ENCODE results near the gene LMAN2.

Gene LMAN2

DNA sequence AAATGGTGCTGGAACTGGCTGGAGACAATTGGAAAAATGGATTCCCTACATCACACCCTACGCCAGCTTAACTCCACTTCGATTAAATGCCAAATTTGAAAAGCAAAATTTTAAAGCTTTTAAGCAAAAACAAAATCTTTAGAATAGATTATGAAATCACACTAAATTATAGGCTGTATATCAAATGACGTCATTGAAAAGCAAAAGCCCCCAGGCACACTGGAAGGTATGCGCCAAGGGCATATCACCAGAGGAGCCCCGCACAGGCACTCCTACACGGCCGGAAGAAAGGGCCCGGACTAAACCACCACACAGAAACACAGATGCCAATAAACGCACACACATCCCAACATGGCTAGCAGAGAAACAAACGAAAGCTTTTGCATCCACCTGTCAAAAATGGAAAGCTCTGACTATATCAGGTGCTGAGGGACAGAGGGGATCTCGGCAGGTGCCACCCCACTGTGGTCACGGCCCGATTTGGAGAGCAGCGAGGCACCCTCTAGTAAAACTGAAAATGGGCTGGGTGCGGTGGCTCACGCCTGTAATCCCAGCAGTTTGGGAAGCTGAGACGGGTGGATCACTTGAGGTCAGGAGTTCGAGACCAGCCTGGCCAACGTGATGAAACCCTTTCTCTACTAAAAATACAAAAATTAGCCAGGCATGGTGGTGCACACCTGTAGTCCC, 22.8 kb downstream of the LMAN2 start:
- no peak for DNase-seq (ENCODE audit: extremely low read depth in 1 of 2, low read depth in 1 of 2)

- no peak for DNase-seq (ENCODE audit: extremely low read depth in 1 of 2, low read depth in 1 of 2)
Measured at GRCh38 chr5:177327539-177328522, 23.6 kb downstream of the LMAN2 start.

DNA sequence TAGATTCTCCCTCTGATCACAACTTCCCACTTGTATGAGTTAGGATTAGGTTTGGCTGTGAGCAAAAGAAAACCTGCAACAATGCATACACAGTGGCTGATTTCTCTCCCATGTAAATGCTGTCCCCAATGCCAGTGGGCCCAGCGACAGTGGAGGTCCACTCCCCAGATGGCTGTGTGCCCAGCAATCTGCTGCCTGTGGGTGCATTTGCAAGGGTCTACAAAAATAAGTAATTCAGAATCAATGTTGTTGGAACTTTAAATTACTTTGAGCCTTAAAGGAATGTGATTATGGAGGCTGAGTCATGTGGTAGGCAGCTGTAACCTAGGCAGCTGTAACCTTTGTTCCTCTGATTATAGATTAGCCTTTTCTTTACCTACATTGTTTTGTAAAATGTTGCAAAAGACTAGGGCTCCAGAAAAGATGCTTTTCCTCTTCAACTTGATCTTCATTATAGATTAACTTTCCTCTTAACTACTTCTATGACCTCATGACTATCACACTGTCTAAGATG, 25.5 kb downstream of the LMAN2 start:
- no peak for DNase-seq (ENCODE audit: extremely low read depth in 1 of 2, low read depth in 1 of 2)

GRCh38 chr5:177320879-177321278, 30.6 kb downstream of the LMAN2 start:
- no peak for DNase-seq (ENCODE audit: extremely low read depth in 1 of 2, low read depth in 1 of 2)

DNA sequence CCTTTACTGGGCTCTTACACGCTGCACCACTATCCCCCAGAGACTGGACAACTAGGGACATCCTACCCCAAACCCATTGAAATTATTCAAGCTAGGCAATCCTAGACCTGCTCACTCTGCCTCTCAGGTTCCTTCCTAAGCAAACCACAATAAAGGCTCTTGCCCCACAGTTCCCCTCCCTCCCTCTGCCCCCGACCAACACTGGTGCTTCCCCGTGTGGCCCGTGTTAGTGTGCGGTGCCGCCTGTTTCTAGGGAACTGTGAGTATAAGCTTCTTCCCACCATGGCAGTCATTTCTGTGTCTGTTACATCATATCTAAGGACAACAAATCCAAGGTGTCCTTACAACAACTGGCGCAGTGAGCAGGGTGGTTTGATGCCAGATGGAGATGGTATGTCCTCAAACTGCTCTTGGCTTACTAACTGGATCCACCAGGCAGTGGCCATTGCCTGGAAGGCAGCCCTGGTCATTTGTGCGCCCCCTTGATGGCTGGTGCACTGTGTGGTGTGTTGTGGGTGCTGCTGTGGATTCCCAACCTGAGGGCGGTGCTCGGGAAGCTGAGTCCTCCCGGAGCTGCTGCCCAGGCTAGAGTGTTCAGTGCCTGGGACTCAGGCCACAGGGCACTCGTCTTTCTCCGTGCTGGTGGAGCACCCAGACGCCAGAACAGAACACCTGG, 31.4 kb downstream of the LMAN2 start:
- DNase-seq (ENCODE audit: extremely low read depth in 1 of 2, low read depth in 1 of 2) = no peak

DNA sequence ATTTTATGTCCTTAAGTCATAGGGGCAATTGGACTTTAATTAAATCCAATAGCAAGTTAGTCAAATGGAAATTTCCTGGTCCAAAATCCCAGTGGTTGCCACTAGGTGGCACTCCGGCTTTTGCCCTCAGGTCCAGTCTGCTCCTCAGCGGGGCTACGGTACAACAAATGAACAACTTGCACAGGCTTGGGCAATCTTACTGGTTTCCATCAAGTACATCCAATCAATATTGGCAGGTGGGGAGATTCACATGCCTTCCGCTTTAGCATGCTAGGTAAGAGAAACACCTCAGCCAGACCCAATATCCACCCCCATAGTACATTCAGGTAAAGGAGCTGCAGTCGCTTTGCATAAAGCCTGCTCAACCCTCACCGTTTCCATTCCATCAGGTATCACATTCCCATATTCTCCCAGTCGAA, 33.5 kb downstream of the LMAN2 start:
- DNase-seq (ENCODE audit: extremely low read depth in 1 of 2, low read depth in 1 of 2) = peak; percentile 42 to 57

GRCh38 chr5:177316005-177316404, 35.5 kb downstream of the LMAN2 start:
- no peak for DNase-seq (ENCODE audit: extremely low read depth in 1 of 2, low read depth in 1 of 2)

- no peak for DNase-seq (ENCODE audit: extremely low read depth in 1 of 2, low read depth in 1 of 2)
Measured at GRCh38 chr5:177315411-177315810, 36.1 kb downstream of the LMAN2 start.

- DNase-seq (ENCODE audit: extremely low read depth in 1 of 2, low read depth in 1 of 2) = no peak
Measured at GRCh38 chr5:177314376-177315342, 36.8 kb downstream of the LMAN2 start.

DNA sequence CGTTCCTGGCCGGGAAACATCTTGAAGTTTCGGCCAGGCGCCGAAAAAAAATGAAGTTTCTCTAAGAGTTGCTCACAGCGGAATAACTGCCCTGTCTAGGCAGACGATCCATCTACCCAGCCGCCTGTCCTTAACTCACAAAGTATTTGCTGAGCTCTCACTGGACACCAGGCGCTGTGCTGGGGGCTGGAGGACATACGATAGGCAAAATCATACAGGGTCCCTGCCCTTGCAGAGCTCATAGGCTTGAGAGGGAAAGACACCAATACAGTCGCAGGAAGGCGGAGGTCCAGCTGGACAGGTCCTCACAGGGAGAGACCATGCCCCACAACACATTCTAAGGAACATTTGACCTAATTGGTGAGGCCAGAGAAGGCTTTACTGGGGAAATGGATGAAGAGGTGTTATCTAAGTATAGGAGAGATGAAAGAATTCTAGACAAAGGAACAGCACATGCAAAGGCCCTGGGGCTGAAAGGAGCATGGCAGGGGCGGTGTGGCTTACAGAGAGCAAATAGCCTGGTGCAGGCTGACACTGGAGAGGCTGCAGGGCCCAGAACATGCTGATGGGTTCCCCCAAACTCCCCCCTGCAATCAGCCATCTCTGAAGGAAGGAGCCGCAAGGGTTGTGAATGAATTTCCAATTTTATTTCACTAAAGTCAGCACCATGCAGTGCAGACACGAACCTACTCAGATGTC, 37.8 kb downstream of the LMAN2 start:
- DNase-seq (ENCODE audit: extremely low read depth in 1 of 2, low read depth in 1 of 2) = no peak

DNA sequence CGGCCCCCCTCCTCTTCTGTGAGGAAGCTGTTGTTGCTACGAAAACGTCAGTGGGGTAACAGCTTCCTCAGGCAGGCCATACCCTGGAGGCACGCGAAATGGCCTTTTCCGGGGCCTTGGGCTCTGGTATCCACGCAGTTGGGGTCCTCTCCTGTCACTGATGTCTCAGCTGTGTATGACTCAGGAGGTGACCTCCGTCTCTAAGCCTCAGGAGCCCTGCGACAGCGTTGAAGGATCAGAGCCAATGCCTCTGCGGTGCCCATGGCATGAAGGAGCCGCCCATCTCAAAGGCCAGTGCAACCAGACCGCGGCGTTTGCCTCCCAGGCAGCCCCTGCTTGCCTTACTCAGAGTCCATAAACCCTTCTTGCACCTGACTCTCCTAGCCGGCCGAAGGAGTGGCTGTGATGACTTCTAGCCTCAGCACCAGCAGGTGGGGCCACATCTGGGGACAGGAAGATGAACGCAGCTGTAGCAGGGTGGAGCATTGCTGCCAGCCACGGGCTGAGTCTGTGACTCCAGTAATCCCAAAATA, 38.8 kb downstream of the LMAN2 start:
- DNase-seq (ENCODE audit: extremely low read depth in 1 of 2, low read depth in 1 of 2) = no peak

DNA sequence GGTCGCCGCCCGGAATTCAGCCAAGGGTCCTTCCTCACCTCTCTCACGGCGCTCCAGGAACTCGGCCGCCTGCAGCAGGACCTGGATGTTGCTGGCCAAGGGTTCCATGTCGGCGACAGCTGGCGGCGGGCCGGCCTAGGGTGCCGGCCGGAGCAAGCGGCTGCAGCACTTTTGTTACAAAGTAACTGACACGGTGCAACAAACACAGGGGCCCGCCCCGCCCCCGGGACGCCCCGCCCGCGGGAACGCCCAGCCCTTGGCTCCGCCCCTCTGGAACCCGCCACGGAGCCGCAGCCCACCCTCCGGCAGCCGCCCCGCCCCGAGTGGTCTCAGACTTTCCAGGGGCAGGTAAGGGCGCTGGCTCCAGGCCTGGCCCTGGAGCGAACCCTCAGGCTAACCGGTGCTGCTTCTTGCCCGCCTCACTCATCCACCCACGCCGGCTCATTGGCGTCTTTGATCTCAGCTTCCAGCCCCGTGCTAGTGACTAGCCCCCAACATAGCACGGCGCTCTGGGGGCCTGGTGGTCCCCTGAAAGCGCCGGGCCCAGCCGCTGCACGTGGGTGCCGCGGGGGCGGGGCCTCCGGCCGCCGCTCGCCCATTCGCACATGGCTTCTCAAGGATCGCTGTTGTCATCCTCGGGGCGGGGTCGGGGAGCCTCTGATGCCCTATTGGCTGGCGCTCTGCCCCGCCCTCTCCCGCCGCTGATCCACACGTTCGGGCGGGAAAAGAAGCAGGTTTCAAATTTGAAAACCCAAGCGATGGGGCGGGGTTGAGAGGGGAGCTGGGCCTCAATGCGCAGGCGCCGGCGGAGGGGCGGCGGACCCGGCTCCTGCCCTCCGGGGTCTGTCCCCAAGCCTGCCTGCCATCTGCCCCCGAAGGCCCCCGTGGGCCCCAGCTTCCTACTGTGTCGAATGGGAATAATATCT, 39.5 kb downstream of the LMAN2 start, which contains the start of gene MXD3:
Gene MXD3, minus strand, starts transcription at position 176 of the 926 bp plus-strand sequence. Its CDS starts 68 bp downstream, at position 108.
- DNase-seq (ENCODE audit: extremely low read depth in 1 of 2, low read depth in 1 of 2) = peak; percentile 86 to 91

DNA sequence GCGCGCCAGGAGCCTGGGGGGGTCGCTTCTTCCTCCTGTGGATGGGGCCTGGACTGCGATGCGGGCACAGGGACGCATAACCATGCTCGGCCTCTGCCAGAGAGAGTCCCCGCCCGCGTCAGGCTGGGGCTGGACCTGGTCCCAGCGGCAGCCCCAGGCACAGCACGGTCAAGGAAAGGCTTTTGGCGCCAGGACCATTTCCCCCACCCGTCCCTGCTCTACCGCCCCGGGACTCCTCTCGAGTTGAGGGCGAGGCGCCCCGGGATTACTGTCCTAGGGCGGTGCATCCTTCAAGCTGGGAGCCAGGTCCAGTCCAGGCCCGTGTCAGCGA, 40.1 kb downstream of the LMAN2 start:
- no peak for DNase-seq (ENCODE audit: extremely low read depth in 1 of 2, low read depth in 1 of 2)

DNA sequence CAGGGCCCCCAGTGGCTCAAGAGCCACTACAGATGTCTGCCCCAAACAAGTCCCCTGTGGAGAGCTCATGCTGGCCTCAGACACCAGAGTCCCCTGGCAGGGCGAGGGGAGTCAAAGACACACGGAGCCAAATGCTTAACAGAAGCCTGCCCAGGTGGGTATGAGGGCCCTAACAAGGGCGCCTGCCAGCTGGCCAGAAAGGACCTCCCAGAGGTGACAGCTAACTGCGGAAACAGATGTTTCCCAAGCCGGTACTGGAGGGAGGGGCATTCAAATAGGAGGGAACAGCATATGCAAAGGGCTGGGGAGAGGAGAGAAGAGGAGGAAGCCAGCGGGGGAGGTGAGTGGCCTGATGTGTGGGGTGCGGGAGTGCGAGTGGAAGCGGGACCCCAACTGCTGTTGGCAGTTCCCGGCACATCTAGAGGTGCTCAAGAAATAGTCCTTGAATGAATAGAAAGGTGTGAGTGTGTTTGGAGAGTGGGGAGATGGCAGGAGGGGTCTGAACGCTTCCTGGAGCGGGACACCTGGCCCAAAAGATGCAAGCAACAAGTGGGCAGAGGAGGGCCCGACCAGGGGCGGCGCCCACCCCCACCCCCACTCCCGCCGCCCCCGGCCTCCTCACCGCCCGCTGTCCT, 40.6 kb downstream of the LMAN2 start:
- no peak for DNase-seq (ENCODE audit: extremely low read depth in 1 of 2, low read depth in 1 of 2)

DNA sequence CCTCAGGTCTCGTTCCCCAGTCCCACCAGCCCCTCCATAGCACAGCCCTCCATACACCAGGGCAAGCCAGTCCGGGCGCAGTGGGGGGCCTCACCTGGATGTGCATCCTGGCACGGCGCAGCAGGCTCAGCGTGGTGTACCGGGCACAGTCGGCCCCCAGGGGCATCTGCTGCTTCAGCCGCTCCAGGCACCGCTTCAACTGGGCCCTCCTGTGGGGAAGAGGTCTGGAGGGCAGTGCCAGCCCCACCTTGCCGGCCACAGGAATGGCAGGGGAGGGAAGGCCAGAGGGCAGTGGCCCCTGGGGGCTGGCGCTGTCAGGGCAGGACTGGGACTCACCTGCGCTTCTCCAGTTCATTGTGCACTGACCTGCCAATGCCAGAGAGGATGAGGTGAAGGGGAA, 41.1 kb downstream of the LMAN2 start:
- no peak for DNase-seq (ENCODE audit: extremely low read depth in 1 of 2, low read depth in 1 of 2)

GRCh38 chr5:177309351-177310191, 41.9 kb downstream of the LMAN2 start:
- peak; percentile 32 to 51 for DNase-seq (ENCODE audit: extremely low read depth in 1 of 2, low read depth in 1 of 2)

GRCh38 chr5:177308740-177309139, 42.7 kb downstream of the LMAN2 start:
- DNase-seq (ENCODE audit: extremely low read depth in 1 of 2, low read depth in 1 of 2) = no peak

Measured in activated CD8-positive, alpha-beta memory T cell treated with anti-CD3 and anti-CD28 coated beads for 1 hour (primary cell).